H9 (cell line): ENCODE results near the gene HHAT. TPM values are rescaled to one million over a fixed set of nuclear protein-coding genes. Genes with fewer than 3 reads are reported as not detected.

ENCODE experiments used
- DNase-seq: peaks from one replicate; pipeline ENCODE4 v3.0.0-alpha.2; 2017
- H2AFZ ChIP-seq: one replicate; pipeline ENCODE4 v1.6.1; 2013; ENCODE audit warnings: mild to moderate bottlenecking, low read length, control low read depth, moderate library complexity
- H2AK5ac ChIP-seq: 2 replicates; pipeline ENCODE4 v1.6.1; 2013; ENCODE audit warnings: low read length, control low read depth, mixed read lengths; ENCODE audit not compliant: insufficient read length
- H2BK120ac ChIP-seq: one replicate; pipeline ENCODE4 v1.6.1; 2013; ENCODE audit warnings: low read depth, mild to moderate bottlenecking, low read length, control low read depth, inconsistent platforms; ENCODE audit not compliant: poor library complexity, severe bottlenecking
- H2BK12ac ChIP-seq: 2 replicates; pipeline ENCODE4 v1.6.1; 2013; ENCODE audit warnings: low read length, control low read depth, mixed read lengths, low read depth; ENCODE audit not compliant: insufficient read length
- H2BK15ac ChIP-seq: 2 replicates; pipeline ENCODE4 v1.6.1; 2013; ENCODE audit warnings: low read depth, low read length, control low read depth
- H2BK20ac ChIP-seq: one replicate; pipeline ENCODE4 v1.6.1; 2013; ENCODE audit warnings: low read depth, mild to moderate bottlenecking, low read length, control low read depth, inconsistent platforms; ENCODE audit not compliant: poor library complexity, severe bottlenecking
- H2BK5ac ChIP-seq: 2 replicates; pipeline ENCODE4 v1.6.1; 2013; ENCODE audit warnings: low read length, control low read depth, mixed read lengths; ENCODE audit not compliant: insufficient read length
- H3K14ac ChIP-seq: 2 replicates; pipeline ENCODE4 v1.6.1; 2013; ENCODE audit warnings: low read length, control low read depth; ENCODE audit not compliant: insufficient read depth
- H3K18ac ChIP-seq: 2 replicates; pipeline ENCODE4 v1.6.1; 2013; ENCODE audit warnings: low read depth, mild to moderate bottlenecking, mixed read lengths, low read length, control low read depth; ENCODE audit not compliant: insufficient read length
- H3K23ac ChIP-seq: 2 replicates; pipeline ENCODE4 v1.6.1; 2013; ENCODE audit warnings: low read length, control low read depth, mixed read lengths, low read depth; ENCODE audit not compliant: insufficient read length
- H3K23me2 ChIP-seq: 2 replicates; pipeline ENCODE4 v1.6.1; 2013; ENCODE audit warnings: low read depth, mild to moderate bottlenecking, mixed read lengths, low read length, control low read depth; ENCODE audit not compliant: insufficient read length, poor library complexity, severe bottlenecking
- H3K27ac ChIP-seq: 2 replicates; pipeline ENCODE4 v1.5.1; 2013; ENCODE audit warnings: low read length, control low read depth, mixed read lengths, low read depth; ENCODE audit not compliant: insufficient read length
- H3K27me3 ChIP-seq: 2 replicates; pipeline ENCODE4 v1.6.1; 2013; ENCODE audit warnings: low read length, control low read depth, inconsistent platforms; ENCODE audit not compliant: insufficient read depth
- H3K4ac ChIP-seq: 2 replicates; pipeline ENCODE4 v1.6.1; 2013; ENCODE audit warnings: low read depth, mild to moderate bottlenecking, control low read depth, inconsistent platforms, low read length, moderate library complexity
- H3K4me1 ChIP-seq: 2 replicates; pipeline ENCODE4 v1.6.1; 2013; ENCODE audit warnings: low read length, control low read depth, inconsistent platforms; ENCODE audit not compliant: insufficient read depth
- H3K4me2 ChIP-seq: 2 replicates; pipeline ENCODE4 v1.6.1; 2013; ENCODE audit warnings: low read length, control low read depth, mixed read lengths; ENCODE audit not compliant: insufficient read length, insufficient read depth
- H3K56ac ChIP-seq: 2 replicates; pipeline ENCODE4 v1.6.1; 2013; ENCODE audit warnings: low read depth, mild to moderate bottlenecking, mixed read lengths, low read length, control low read depth; ENCODE audit not compliant: insufficient read length
- H3K79me1 ChIP-seq: 2 replicates; pipeline ENCODE4 v1.6.1; 2013; ENCODE audit warnings: low read depth, mild to moderate bottlenecking, moderate library complexity, low read length, control low read depth, inconsistent platforms; ENCODE audit not compliant: insufficient read depth, poor library complexity, severe bottlenecking
- H3K79me2 ChIP-seq: 2 replicates; pipeline ENCODE4 v1.6.1; 2013; ENCODE audit warnings: low read length, control low read depth, inconsistent platforms; ENCODE audit not compliant: insufficient read depth
- H3K9ac ChIP-seq: 2 replicates; pipeline ENCODE4 v1.6.1; 2013; ENCODE audit warnings: low read length, control low read depth, mixed read lengths; ENCODE audit not compliant: insufficient read length; ENCODE audit errors: extremely low read depth
- H3K9me3 ChIP-seq: one replicate; pipeline ENCODE4 v1.6.1; 2013; ENCODE audit warnings: low read depth, low read length, inconsistent platforms; ENCODE audit not compliant: control insufficient read depth
- H3T11ph ChIP-seq: one replicate; pipeline ENCODE4 v1.6.1; 2013; ENCODE audit warnings: mild to moderate bottlenecking, low read length, control low read depth, inconsistent platforms
- H4K20me1 ChIP-seq: one replicate; pipeline ENCODE4 v1.6.1; 2013; ENCODE audit not compliant: control insufficient read depth, insufficient read length, insufficient read depth
- H4K5ac ChIP-seq: 2 replicates; pipeline ENCODE4 v1.6.1; 2013; ENCODE audit warnings: low read depth, mild to moderate bottlenecking, mixed read lengths, low read length, control low read depth; ENCODE audit not compliant: insufficient read length
- H4K8ac ChIP-seq: replicated peaks from 2 replicates; pipeline ENCODE4 v1.6.1; 2013; ENCODE audit warnings: low read length, control low read depth, mixed read lengths, low read depth; ENCODE audit not compliant: insufficient read length
- H4K91ac ChIP-seq: 2 replicates; pipeline ENCODE4 v1.6.1; 2013; ENCODE audit warnings: low read depth, mild to moderate bottlenecking, moderate library complexity, mixed read lengths, low read length, control low read depth; ENCODE audit not compliant: insufficient read length
- H3K27ac Mint-ChIP-seq, 3 experiments: 2 replicates in 2 of 3; 3 replicates in 1 of 3; pipeline ENCODE4 v1.8.0; 2020 to 2021; ENCODE audit warnings: mixed read lengths in 3 of 3, mild to moderate bottlenecking in 1 of 3, moderate library complexity in 1 of 3
- H3K27me3 Mint-ChIP-seq: 2 replicates; pipeline ENCODE4 v1.8.0; 2021; ENCODE audit warnings: low read depth, mild to moderate bottlenecking, moderate library complexity, mixed read lengths
- H3K36me3 Mint-ChIP-seq, 3 experiments: 2 replicates in 2 of 3; 3 replicates in 1 of 3; pipeline ENCODE4 v1.8.0; 2020 to 2021; ENCODE audit warnings: low read depth in 3 of 3, mixed read lengths in 3 of 3; ENCODE audit not compliant: insufficient read depth in 1 of 3
- H3K4me1 Mint-ChIP-seq, 2 experiments: 2 replicates each; pipeline ENCODE4 v1.8.0; 2020; ENCODE audit warnings: mixed read lengths in 2 of 2
- H3K4me3 Mint-ChIP-seq, 2 experiments: 2 replicates in 1 of 2; 3 replicates in 1 of 2; pipeline ENCODE4 v1.8.0; 2020 to 2021; ENCODE audit warnings: mild to moderate bottlenecking in 2 of 2, mixed read lengths in 2 of 2, moderate library complexity in 1 of 2
- H3K9me3 Mint-ChIP-seq, 2 experiments: 2 replicates in 1 of 2; 3 replicates in 1 of 2; pipeline ENCODE4 v1.8.0; 2020; ENCODE audit warnings: mild to moderate bottlenecking in 2 of 2, mixed read lengths in 2 of 2, moderate library complexity in 1 of 2
- WGBS: extraction: QIAGEN DNeasy Blood & Tissue Kit; methylation state at CpG from one replicate; pipeline ENCODE4 v1.1.7; 2013; ENCODE audit warnings: missing lambda C conversion rate, low lambda C conversion rate, mixed read lengths; ENCODE audit not compliant: insufficient read length; ENCODE audit errors: extremely low coverage; 5-methylcytosine and 5-hydroxymethylcytosine counted together
- total RNA-seq: library from RNA; stranded (reverse); gene quantifications from 2 replicates; pipeline ENCODE4 v1.2.1, GENCODE V29; 2021
- TF ChIP-seq, protein P1 (sequence below): fragments of 200-600 bp; sonication (generic); conservative IDR thresholded peaks from 3 replicates; pipeline ENCODE4 v1.8.0; 2021; ENCODE audit warnings: antibody characterized with exemption, mild to moderate bottlenecking

HHAT gene
- total RNA-seq, 1 experiment from 2014 or later = 0.48 TPM

DNA sequence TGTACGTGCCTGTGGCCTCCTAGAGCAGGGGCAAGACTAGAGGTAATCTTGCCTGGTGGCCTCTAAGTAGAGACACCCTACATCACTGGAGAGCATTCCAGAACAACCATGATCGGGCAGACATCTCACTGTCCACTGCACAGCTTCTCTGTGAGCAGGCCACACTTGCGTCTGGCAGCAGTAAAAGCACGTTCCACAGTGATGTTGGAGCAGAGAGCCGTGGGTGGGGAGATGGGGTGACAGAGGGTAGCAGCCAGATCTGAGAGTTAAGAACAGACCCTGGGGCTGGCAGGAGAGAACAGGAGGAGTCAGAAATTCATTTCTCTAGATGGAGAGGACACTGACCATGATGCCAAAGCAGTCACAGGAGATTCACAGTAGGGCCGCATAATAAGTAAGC is 293.0 kb downstream of the HHAT start:
- TF ChIP-seq, protein P1, sequence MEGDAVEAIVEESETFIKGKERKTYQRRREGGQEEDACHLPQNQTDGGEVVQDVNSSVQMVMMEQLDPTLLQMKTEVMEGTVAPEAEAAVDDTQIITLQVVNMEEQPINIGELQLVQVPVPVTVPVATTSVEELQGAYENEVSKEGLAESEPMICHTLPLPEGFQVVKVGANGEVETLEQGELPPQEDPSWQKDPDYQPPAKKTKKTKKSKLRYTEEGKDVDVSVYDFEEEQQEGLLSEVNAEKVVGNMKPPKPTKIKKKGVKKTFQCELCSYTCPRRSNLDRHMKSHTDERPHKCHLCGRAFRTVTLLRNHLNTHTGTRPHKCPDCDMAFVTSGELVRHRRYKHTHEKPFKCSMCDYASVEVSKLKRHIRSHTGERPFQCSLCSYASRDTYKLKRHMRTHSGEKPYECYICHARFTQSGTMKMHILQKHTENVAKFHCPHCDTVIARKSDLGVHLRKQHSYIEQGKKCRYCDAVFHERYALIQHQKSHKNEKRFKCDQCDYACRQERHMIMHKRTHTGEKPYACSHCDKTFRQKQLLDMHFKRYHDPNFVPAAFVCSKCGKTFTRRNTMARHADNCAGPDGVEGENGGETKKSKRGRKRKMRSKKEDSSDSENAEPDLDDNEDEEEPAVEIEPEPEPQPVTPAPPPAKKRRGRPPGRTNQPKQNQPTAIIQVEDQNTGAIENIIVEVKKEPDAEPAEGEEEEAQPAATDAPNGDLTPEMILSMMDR = no peak
- Histone ChIP-seq H3T11ph (no peak overlapping the region), H3K4me2 (no peak overlapping the region), H2AFZ (no peak overlapping the region), H3K27ac (no peak overlapping the region), H2BK12ac (no peak overlapping the region), H4K20me1 (no peaks in the 10 kb centered on the region), H3K4me1 (no peaks in the 10 kb centered on the region), H3K79me1 (no peaks in the 10 kb centered on the region), H4K91ac (no peak overlapping the region), H4K8ac (no peak overlapping the region), H3K9me3 (no peaks in the 10 kb centered on the region), H2AK5ac (no peak overlapping the region), H3K4ac (no peak overlapping the region), H2BK20ac (no peak overlapping the region), H2BK120ac (no peak overlapping the region), H2BK15ac (no peak overlapping the region), H3K23me2 (no peaks in the 10 kb centered on the region), H3K79me2 (no peaks in the 10 kb centered on the region), H3K18ac (no peak overlapping the region), H3K27me3 (no peaks in the 10 kb centered on the region), H3K23ac (no peak overlapping the region), H2BK5ac (no peak overlapping the region), H3K56ac (no peak overlapping the region), H3K9ac (no peak overlapping the region), H4K5ac (no peak overlapping the region), H3K14ac (no peak overlapping the region)
- Mint-ChIP-seq H3K4me1 (peaks cover 0 to 5% of the 10 kb centered on the region in 2 experiments; a peak in 1 of 4 replicates), H3K27me3 (no peaks in the 10 kb centered on the region), H3K36me3 (no peaks in the 10 kb centered on the region), H3K9me3 (no peaks in the 10 kb centered on the region), H3K4me3 (no peak overlapping the region), H3K27ac (no peak overlapping the region)
- no peak for DNase-seq
- no CpG with 5 or more reads among the region's 6 CpGs for WGBS
